ENCODE measurements around the gene FOXP1.

The FOXP1 gene

GRCh38 chr3:71112576-71112975 is 471.0 kb downstream of the FOXP1 start:
- no peaks in the 10 kb centered on the region for H4K20me1 ChIP-seq (ENCODE audit: insufficient read depth, low read length)

GRCh38 chr3:71111784-71112440 is 471.6 kb downstream of the FOXP1 start:
- peaks cover 43% of the 10 kb centered on the region for H3K79me2 ChIP-seq (ENCODE audit: insufficient read depth, low read length)
- H4K20me1 ChIP-seq (ENCODE audit: insufficient read depth, low read length) = no peaks in the 10 kb centered on the region
- no peak overlapping the region for H2AFZ ChIP-seq (ENCODE audit: low read length)
- peaks cover 70% of the 10 kb centered on the region for H3K36me3 ChIP-seq (ENCODE audit: insufficient read depth, low read length)
- H3K4me3 ChIP-seq (ENCODE audit: low read depth, low read length, poor library complexity, severe bottlenecking) = no peak overlapping the region
- H3K9me2 ChIP-seq (ENCODE audit: low read depth, low read length) = no peaks in the 10 kb centered on the region
- H3K9me3 ChIP-seq (ENCODE audit: low read length) = no peaks in the 10 kb centered on the region
- H3K27ac ChIP-seq (ENCODE audit: low read depth, low read length, poor library complexity, severe bottlenecking) = no peak overlapping the region
- no peaks in the 10 kb centered on the region for H3K4me1 ChIP-seq (ENCODE audit: insufficient read depth, low read length, severe bottlenecking)
- H3F3A ChIP-seq (ENCODE audit: insufficient read depth, low read length) = no peaks in the 10 kb centered on the region
- no peak for TF ChIP-seq CTCF (IDR thresholded peaks at IDR 0.05; ENCODE audit: low read length)
- TF ChIP-seq EZH2 (IDR thresholded peaks at IDR 0.05; ENCODE audit: borderline replicate concordance, low read length) = no peak
- no peaks in the 10 kb centered on the region for H3K27me3 ChIP-seq (ENCODE audit: insufficient read depth, low read length)
- no peak overlapping the region for H3K9ac ChIP-seq (ENCODE audit: low read length)
- no peak overlapping the region for H3K4me2 ChIP-seq (ENCODE audit: low read length)

More at GRCh38 chr3:71112576-71112975, 471.0 kb downstream of the FOXP1 start:
- Histone ChIP-seq H3K9ac (ENCODE audit: low read length) (no peak overlapping the region), H3K36me3 (ENCODE audit: insufficient read depth, low read length) (peaks cover 67% of the 10 kb centered on the region), H3K27ac (ENCODE audit: low read depth, low read length, poor library complexity, severe bottlenecking) (no peak overlapping the region), H3K9me3 (ENCODE audit: low read length) (no peaks in the 10 kb centered on the region), H2AFZ (ENCODE audit: low read length) (no peak overlapping the region), H3F3A (ENCODE audit: insufficient read depth, low read length) (no peaks in the 10 kb centered on the region), H3K4me2 (ENCODE audit: low read length) (no peak overlapping the region), H3K9me2 (ENCODE audit: low read depth, low read length) (no peaks in the 10 kb centered on the region), H3K79me2 (ENCODE audit: insufficient read depth, low read length) (peaks cover 44% of the 10 kb centered on the region), H3K27me3 (ENCODE audit: insufficient read depth, low read length) (no peaks in the 10 kb centered on the region), H3K4me1 (ENCODE audit: insufficient read depth, low read length, severe bottlenecking) (peaks cover 3% of the 10 kb centered on the region), H3K4me3 (ENCODE audit: low read depth, low read length, poor library complexity, severe bottlenecking) (no peak overlapping the region)
- TF ChIP-seq CTCF (IDR thresholded peaks at IDR 0.05; ENCODE audit: low read length) (no peak), EZH2 (IDR thresholded peaks at IDR 0.05; ENCODE audit: borderline replicate concordance, low read length) (no peak)

GRCh38 chr3:71110385-71111222 is 472.9 kb downstream of the FOXP1 start:
- TF ChIP-seq EZH2 (IDR thresholded peaks at IDR 0.05; ENCODE audit: borderline replicate concordance, low read length) (no peak), CTCF (IDR thresholded peaks at IDR 0.05; ENCODE audit: low read length) (no peak)
- no peaks in the 10 kb centered on the region for H4K20me1 ChIP-seq (ENCODE audit: insufficient read depth, low read length)

More at GRCh38 chr3:71110385-71111222, 472.9 kb downstream of the FOXP1 start:
- H3K27me3 ChIP-seq (ENCODE audit: insufficient read depth, low read length) = no peaks in the 10 kb centered on the region
- H3K4me3 ChIP-seq (ENCODE audit: low read depth, low read length, poor library complexity, severe bottlenecking) = no peak overlapping the region
- peaks cover 33% of the 10 kb centered on the region for H3K79me2 ChIP-seq (ENCODE audit: insufficient read depth, low read length)
- H3K4me1 ChIP-seq (ENCODE audit: insufficient read depth, low read length, severe bottlenecking) = no peaks in the 10 kb centered on the region
- H3K9ac ChIP-seq (ENCODE audit: low read length) = no peak overlapping the region
- no peak overlapping the region for H3K4me2 ChIP-seq (ENCODE audit: low read length)
- H2AFZ ChIP-seq (ENCODE audit: low read length) = no peak overlapping the region
- H3F3A ChIP-seq (ENCODE audit: insufficient read depth, low read length) = no peaks in the 10 kb centered on the region
- H3K9me3 ChIP-seq (ENCODE audit: low read length) = no peaks in the 10 kb centered on the region
- H3K27ac ChIP-seq (ENCODE audit: low read depth, low read length, poor library complexity, severe bottlenecking) = no peak overlapping the region
- no peaks in the 10 kb centered on the region for H3K9me2 ChIP-seq (ENCODE audit: low read depth, low read length)
- H3K36me3 ChIP-seq (ENCODE audit: insufficient read depth, low read length) = peaks cover 64% of the 10 kb centered on the region
